Measurements from ENCODE around the gene RXFP2.

RXFP2 gene, protein sequence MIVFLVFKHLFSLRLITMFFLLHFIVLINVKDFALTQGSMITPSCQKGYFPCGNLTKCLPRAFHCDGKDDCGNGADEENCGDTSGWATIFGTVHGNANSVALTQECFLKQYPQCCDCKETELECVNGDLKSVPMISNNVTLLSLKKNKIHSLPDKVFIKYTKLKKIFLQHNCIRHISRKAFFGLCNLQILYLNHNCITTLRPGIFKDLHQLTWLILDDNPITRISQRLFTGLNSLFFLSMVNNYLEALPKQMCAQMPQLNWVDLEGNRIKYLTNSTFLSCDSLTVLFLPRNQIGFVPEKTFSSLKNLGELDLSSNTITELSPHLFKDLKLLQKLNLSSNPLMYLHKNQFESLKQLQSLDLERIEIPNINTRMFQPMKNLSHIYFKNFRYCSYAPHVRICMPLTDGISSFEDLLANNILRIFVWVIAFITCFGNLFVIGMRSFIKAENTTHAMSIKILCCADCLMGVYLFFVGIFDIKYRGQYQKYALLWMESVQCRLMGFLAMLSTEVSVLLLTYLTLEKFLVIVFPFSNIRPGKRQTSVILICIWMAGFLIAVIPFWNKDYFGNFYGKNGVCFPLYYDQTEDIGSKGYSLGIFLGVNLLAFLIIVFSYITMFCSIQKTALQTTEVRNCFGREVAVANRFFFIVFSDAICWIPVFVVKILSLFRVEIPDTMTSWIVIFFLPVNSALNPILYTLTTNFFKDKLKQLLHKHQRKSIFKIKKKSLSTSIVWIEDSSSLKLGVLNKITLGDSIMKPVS

DNA sequence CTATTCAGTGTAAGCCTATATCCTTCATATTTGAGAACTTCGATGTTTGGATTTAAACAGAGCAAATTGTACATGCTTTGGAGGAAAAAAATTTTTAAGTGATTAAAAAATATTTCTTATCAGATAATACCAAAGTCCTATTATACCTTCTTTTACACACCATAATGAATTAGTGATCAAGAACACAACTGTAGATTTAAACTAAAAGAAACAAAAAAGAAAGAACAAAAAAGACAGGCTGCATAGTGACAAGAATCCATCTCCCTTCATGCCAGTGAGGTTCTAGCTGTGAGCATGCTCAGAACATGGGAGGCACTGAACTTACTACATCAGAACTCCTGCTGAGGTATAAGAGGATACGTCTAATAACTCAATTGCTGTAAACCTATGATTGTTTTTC is at the start of gene RXFP2:
Gene RXFP2 (plus strand): TSS at position 301 of the 400 bp plus-strand sequence. CDS start 87 bp downstream, at position 388.
- no peak for DNase-seq

GRCh38 chr13:31697290-31697689 is 42.0 kb upstream of the RXFP2 start:
- no peak for DNase-seq

DNA sequence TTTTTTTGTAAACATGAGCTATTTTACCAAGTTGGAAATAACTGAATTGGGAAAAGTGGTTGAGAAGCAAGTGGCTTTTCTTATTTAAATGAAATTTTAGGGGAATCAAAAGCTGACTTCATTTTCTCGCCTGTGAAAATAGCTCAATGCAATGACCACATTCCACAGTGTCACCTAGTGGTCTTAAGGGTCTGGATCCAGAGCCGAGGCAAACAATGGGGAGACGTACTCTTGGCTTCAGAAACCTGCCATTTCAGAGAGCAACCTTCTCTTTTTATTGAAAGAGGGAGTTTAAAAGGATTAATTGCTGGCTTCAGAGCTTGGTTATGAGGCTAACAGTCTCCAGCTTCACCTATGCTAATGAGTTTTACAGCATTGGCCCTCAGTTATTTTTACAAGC is 39.7 kb upstream of the RXFP2 start:
- no peak for DNase-seq

- no peak for DNase-seq
These were observed 35.5 kb upstream of the RXFP2 start for GRCh38 chr13:31703780-31704179.

GRCh38 chr13:31706105-31706504 is 33.2 kb upstream of the RXFP2 start:
- DNase-seq = no peak

GRCh38 chr13:31717583-31717982 is 21.7 kb upstream of the RXFP2 start:
- no peak for DNase-seq

DNA sequence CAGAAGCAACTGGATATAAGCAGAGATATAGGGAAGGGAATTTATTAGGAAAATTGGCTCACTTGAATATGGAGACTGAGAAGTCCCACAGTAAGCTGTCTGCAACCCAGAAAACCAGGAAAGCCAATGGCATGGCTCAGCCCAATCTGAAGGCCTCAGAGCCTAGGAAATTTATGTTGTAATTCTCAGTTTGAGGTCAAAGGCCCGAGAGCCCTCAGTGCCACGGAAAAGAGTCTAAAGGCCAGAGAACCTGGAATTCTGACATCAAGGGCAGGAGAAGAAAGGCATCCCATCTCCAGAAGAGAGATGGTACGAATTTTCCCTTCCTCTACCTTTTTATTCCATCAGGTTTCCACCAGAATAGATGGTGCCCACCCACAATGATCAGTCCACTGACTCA is 20.1 kb upstream of the RXFP2 start:
- no peak for DNase-seq

GRCh38 chr13:31722673-31723072 is 16.7 kb upstream of the RXFP2 start:
- DNase-seq = no peak

DNA sequence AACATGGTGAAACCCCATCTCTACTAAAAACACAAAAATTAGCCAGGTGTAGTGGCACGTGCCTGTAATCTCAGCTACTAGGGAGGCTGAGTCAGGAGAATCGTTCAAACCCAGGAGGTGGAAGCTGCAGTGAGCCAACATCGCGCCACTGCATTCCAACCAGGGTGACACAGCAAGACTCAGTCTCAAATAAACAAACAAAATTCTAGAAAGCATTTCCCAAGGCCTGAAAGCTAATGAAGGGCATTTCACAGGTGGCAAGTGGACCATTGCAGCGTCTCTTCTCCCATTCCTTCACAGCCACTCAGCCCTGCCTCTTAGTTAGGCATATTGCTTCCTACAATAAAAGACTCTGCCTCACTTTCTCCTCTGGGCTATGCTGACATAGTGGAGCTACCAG is 13.5 kb upstream of the RXFP2 start:
- DNase-seq = no peak

DNA sequence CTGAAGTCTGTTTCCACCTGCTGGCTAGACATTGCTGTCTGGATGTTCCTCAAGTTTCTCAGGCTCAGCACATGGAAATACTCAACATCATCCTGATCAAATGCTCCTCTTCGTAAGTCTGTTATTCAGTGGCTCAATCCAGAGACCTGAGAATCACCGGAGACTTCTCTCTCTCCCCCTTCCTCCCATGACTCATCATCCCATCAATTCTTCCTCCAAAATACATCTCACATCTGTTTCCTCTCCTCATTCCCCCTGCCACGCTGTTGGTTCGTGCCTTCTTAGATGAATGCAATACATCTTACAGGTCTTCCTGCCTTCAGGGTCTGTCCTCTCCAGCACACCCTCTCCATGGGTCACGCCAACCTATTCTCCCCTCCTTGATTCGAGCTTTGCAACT is 7.4 kb upstream of the RXFP2 start:
- no peak for DNase-seq

DNA sequence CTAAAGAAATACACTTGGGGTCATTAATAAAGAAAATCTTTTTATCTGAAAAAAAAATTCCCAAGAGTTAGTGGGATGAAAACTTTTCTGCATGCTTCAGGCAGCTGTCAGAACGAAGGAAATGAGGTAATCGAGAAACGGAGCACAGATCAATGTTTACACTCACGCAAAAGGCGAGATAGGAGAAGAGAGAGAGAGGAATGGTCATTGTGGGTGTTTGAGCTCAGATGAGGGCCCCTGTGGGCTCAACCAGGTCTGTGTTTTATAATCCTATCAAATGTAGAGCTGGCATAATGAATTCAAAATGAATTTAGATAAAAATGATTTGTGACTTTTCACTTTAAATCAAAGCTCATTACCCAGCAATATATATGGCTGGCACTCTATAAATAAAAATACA is 6.3 kb upstream of the RXFP2 start:
- no peak for DNase-seq

GRCh38 chr13:31733647-31734046 is 5.7 kb upstream of the RXFP2 start:
- no peak for DNase-seq

DNA sequence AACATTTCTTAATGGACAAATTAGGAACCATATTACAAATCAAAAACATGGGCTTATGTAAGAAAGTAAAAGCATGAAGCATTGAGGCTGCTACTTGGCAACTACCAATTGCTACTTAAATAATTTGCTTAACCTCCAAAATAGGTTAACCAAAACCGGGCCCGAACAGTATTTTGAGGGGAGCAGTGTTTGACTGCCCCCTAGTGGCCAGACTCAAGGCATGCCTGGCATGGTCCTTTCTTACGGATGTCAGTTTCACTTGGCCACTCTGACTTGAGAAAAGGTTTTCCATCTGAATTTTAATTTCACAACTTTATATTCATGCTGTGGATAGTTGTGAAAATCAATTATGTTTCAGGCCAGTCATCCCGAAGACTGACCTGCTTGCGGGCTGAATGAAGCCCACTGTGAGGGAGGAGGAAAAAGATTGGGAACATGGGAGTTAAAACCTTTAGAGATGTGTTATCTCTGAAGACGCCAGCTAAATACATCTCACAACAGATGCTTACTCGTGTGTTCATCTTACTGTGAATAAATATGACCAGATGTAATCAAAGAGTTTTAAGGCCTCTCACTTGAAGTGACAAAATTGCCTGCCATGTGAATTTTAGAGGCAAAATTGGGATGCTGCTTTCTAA is 2.9 kb downstream of the RXFP2 start:
- DNase-seq = peak; percentile 65

GRCh38 chr13:31747291-31747690 is 8.0 kb downstream of the RXFP2 start:
- no peak for DNase-seq

GRCh38 chr13:31747966-31748365 is 8.6 kb downstream of the RXFP2 start:
- no peak for DNase-seq

GRCh38 chr13:31749929-31750328 is 10.6 kb downstream of the RXFP2 start:
- no peak for DNase-seq

GRCh38 chr13:31755211-31755610 is 15.9 kb downstream of the RXFP2 start:
- DNase-seq = no peak

DNA sequence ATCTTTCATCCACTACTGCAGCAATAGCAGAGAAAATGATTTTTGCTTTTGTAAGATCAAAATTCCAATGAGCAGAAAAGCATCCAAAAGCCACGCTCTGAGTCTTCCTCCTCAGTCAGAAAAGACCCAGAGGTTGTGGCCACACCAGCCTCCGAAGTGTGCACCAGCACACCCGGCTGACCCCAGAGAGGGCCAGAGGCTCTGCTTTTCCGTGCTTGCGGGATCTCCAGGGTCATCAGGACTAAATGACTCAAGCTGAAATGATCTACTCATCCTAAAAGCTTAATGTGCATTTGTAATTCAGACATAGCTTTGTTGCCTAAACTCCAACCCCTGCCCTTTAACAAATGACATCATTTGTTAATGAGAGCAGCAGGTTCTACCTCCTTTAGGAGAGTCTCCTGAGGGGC is 16.5 kb downstream of the RXFP2 start:
- no peak for DNase-seq

DNA sequence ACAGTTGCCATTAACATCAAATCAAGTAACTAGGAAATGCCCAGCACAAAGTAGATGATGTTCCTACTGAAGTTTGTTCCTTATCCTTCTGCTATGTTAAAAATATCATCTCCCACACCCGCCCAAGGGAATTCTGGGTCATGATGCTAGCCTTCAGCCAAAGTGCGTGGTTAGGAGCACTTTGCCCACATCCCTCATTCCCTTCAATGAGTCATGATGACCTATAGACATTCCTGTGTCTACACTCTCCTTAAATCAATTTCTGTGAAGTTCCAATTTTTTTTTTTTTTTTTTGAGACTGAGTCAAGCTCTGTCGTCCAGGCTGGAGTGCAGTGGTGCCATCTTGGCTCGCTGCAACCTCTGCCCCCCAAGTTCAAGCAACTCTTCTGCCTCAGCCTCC is 17.0 kb downstream of the RXFP2 start:
- no peak for DNase-seq

GRCh38 chr13:31761951-31762350 is 22.6 kb downstream of the RXFP2 start:
- DNase-seq = no peak

DNA sequence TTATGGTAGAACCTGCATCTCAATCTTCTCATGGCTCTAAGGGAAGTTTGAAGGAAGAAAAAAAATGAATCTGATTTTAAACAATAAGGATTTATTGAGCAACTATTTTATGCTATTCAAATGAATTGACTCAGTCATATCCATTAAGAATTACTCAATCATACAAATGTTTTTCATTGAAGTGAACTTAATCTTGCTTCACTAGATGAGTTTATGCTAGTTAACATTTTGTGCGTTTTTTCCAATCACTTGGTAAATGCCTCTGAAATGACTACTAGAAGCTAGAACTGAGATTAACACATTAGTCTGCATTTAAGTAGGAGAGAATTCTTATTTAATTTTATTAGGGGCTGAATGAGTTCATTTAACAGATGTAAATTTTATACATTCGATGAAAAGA is 25.2 kb downstream of the RXFP2 start:
- no peak for DNase-seq

DNA sequence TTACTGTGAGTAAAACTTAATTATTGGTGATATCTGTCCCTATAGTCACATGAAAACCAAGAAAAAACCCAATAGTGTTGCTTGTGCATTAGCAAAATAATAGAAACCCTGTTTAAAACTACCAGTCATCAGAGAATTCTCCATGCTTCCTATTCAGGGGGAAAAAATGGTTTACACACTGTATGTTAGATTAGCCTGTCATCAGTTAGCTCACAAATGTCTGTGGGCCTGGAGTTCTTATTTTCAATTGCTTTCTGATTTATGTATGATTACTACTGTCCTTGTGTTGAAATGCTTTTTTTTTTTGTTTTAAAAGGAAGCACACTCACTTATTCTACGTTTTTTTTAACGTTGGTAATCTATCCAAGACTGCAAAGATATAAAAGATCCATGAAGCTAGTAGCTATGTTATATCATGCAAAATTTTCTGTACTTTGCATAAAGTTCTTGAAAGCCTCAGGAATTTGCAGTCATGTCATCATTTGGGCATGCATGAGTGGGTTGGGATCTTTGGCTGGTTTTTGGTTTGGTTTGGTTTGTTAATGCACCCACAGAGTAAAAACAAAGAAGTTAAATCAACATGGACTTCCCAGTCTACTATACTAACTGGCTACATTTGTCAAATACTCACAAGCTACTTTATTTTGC is 25.9 kb downstream of the RXFP2 start:
- DNase-seq = no peak

DNA sequence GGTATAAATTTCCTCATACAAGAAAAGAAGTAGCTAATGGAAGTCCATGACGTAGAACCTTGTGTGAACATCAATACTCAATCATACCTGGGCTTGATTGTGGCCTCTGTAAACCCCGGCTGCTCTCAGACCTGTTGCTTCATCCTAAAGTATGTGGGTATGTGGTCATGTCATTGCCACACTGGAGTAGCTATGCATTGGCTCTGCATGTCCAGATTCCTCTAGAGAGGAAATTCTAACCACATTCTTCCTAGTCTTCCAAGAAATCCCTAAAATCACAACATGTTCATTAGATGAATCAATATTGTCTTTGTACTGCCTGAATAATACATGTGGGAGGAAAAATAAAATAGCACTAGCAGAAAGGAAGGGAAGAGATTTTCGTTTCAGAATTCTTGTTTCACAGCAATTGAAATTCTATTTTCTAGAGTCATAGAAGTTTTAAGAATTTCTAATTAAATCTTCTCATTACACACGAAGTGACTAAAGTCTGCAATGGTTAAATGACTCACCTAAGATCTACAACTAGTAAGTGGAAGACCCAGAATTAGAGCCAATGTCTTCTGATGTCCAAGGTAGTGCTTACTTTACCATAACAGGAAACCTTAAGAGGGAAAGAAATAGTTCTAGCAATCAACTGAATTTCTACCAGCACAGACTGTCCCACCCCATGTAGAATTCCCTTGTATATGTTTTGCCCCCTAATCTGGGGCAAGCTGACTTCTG is 28.0 kb downstream of the RXFP2 start:
- DNase-seq = no peak

Data from CD4-positive, alpha-beta T cell treated with Interleukin-6 for 4 hours (primary cell).